Vagina (tissue), 2 donors: Measurements from ENCODE around the gene GLE1.

Experiments
- CTCF ChIP-seq, 3 experiments: fragments of 450-650 bp in 2 of 3; fragments of 200-600 bp in 1 of 3; sonication (generic) in 1 of 3; IDR thresholded peaks; one replicate each; pipeline ENCODE4 v1.5.1; 2017 to 2019; ENCODE audit warnings: antibody characterized with exemption in 3 of 3, mild to moderate bottlenecking in 2 of 3, moderate library complexity in 2 of 3
- POLR2AphosphoS5 ChIP-seq, 2 donors: sonication (generic); formaldehyde crosslinking; IDR thresholded peaks; one replicate each; pipeline ENCODE4 v1.9.0; 2017; ENCODE audit warnings: antibody characterized with exemption in 2 of 2, mild to moderate bottlenecking in 2 of 2, low read depth in 1 of 2; ENCODE audit not compliant: insufficient read depth in 1 of 2

GRCh38 chr9:128532581-128532980, 28.1 kb downstream of the GLE1 start:
- TF ChIP-seq CTCF (IDR thresholded peaks at IDR 0.05) = no peak
- no peak for TF ChIP-seq POLR2AphosphoS5 (IDR thresholded peaks at IDR 0.05; ENCODE audit: insufficient read depth in 1 of 2, low read depth in 1 of 2)
